SK-N-MC (cell line): ENCODE results near the gene TFDP2.
"Not testable (repeated sequence)": the region's sequence is repeated elsewhere in the genome, so short reads cannot be mapped to it uniquely, and the experiment has no call there.

Experiments used
- DNase-seq: peaks from one replicate; pipeline ENCODE4 v3.0.0-alpha.2; 2011; ENCODE audit warnings: low read depth, low spot score
- H3K27ac ChIP-seq: fragments of 200-600 bp; sonication (generic); 2 replicates; pipeline ENCODE4 v1.5.1; 2016; ENCODE audit warnings: mixed run types
- H3K36me3 ChIP-seq: fragments of 200-600 bp; sonication (generic); 2 replicates; pipeline ENCODE4 v1.6.1; 2017; ENCODE audit warnings: antibody characterized with exemption, low read length, mixed read lengths; ENCODE audit not compliant: insufficient read depth
- H3K4me3 ChIP-seq: fragments of 200-600 bp; sonication (generic); 2 replicates; pipeline ENCODE4 v1.5.1; 2016
- H3K9ac ChIP-seq: fragments of 200-600 bp; sonication (generic); 2 replicates; pipeline ENCODE4 v1.8.0; 2017; ENCODE audit warnings: mixed run types, mixed read lengths; ENCODE audit not compliant: insufficient read length
- H3K9me3 ChIP-seq: fragments of 200-600 bp; sonication (generic); 2 replicates; pipeline ENCODE4 v1.6.1; 2017; ENCODE audit warnings: low read depth, mild to moderate bottlenecking, antibody characterized with exemption, low read length, moderate library complexity, mixed read lengths
- EZH2 ChIP-seq: fragments of 200-600 bp; sonication (generic); IDR thresholded peaks from one replicate; pipeline ENCODE4 v1.6.1; 2017; ENCODE audit warnings: antibody characterized with exemption
- FOXP2 ChIP-seq: optimal IDR thresholded peaks from 2 replicates; pipeline ENCODE3; 2011; ENCODE audit warnings: mild to moderate bottlenecking, moderate library complexity; ENCODE audit not compliant: insufficient read depth; ENCODE audit errors: extremely low read length, control extremely low read depth
- POLR2AphosphoS5 ChIP-seq: IDR thresholded peaks from 2 replicates; pipeline ENCODE4 v1.6.1; 2012; ENCODE audit warnings: mild to moderate bottlenecking, low read depth, low read length, borderline replicate concordance

The TFDP2 gene

DNA sequence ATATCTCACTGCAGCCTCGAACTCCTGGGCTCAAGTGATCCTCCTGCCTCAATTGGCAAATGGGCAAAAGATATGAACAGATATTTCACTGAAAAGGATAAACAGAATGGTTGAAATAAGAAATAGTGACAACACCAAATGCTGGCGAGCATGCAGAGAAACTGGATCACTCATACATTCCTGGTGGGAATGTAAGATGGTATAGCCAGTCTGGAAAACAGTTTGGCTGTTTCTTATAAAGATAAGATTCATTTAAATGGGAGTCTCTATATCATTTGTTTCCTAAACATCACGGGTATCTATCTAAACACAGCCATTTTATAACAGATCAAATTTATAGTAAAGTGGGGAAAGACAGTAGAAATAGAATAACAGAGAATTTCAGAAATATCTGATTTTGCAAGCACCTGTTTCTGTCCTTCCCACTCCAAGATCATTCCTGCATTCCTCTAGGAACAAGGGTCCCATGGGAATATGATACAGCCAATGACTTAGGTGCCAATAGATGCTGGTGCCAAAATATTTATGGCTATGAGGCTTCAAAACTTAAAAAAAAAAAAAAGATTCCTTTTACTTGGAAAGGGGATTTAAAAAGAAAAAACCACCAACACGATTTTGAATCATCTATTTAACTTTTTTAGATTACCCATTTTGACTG lies 9.9 kb upstream of the TFDP2 start:
- no peak for TF ChIP-seq FOXP2
- no peak for TF ChIP-seq POLR2AphosphoS5
- no peak for TF ChIP-seq EZH2
- no peaks in the 10 kb centered on the region for H3K9me3 ChIP-seq
- H3K9ac ChIP-seq = no peak overlapping the region
- no peak overlapping the region for H3K4me3 ChIP-seq
- H3K36me3 ChIP-seq = no peaks in the 10 kb centered on the region
- H3K27ac ChIP-seq = no peak overlapping the region
- DNase-seq = no peak

- TF ChIP-seq POLR2AphosphoS5 (no peak), FOXP2 (no peak), EZH2 (no peak)
- Histone ChIP-seq H3K9ac (no peak overlapping the region), H3K4me3 (no peak overlapping the region), H3K9me3 (no peaks in the 10 kb centered on the region), H3K27ac (no peak overlapping the region), H3K36me3 (no peaks in the 10 kb centered on the region)
- DNase-seq = no peak
Observed at GRCh38 chr3:142154186-142154585, 4.8 kb upstream of the TFDP2 start.

GRCh38 chr3:142152384-142152783 lies 3.0 kb upstream of the TFDP2 start:
- H3K4me3 ChIP-seq = no peak overlapping the region
- no peak overlapping the region for H3K9ac ChIP-seq
- no peak for DNase-seq
- no peaks in the 10 kb centered on the region for H3K36me3 ChIP-seq
- no peak for TF ChIP-seq EZH2
- TF ChIP-seq POLR2AphosphoS5 = no peak
- no peak for TF ChIP-seq FOXP2
- no peaks in the 10 kb centered on the region for H3K9me3 ChIP-seq
- H3K27ac ChIP-seq = no peak overlapping the region

GRCh38 chr3:142151828-142152227 lies 2.5 kb upstream of the TFDP2 start:
- Histone ChIP-seq H3K4me3 (no peak overlapping the region), H3K36me3 (no peaks in the 10 kb centered on the region), H3K9ac (no peak overlapping the region), H3K9me3 (no peaks in the 10 kb centered on the region), H3K27ac (no peak overlapping the region)
- no peak for TF ChIP-seq POLR2AphosphoS5
- TF ChIP-seq FOXP2 = no peak
- TF ChIP-seq EZH2 = no peak
- DNase-seq = no peak

GRCh38 chr3:142151240-142151639 lies 1.9 kb upstream of the TFDP2 start:
- H3K9ac ChIP-seq = no peak overlapping the region
- no peak for DNase-seq
- H3K9me3 ChIP-seq = no peaks in the 10 kb centered on the region
- no peak overlapping the region for H3K27ac ChIP-seq
- TF ChIP-seq FOXP2 (no peak), POLR2AphosphoS5 (no peak), EZH2 (no peak)
- no peaks in the 10 kb centered on the region for H3K36me3 ChIP-seq
- H3K4me3 ChIP-seq = no peak overlapping the region

GRCh38 chr3:142150271-142150670 lies 927 bp upstream of the TFDP2 start:
- no peaks in the 10 kb centered on the region for H3K36me3 ChIP-seq
- no peaks in the 10 kb centered on the region for H3K9me3 ChIP-seq
- H3K27ac ChIP-seq = no peak overlapping the region
- DNase-seq = no peak
- no peak overlapping the region for H3K4me3 ChIP-seq
- H3K9ac ChIP-seq = no peak overlapping the region
- TF ChIP-seq EZH2 (no peak), FOXP2 (no peak), POLR2AphosphoS5 (no peak)

GRCh38 chr3:142149673-142149992 lies 289 bp upstream of the TFDP2 start:
- no peak overlapping the region for H3K27ac ChIP-seq
- no peak for DNase-seq
- TF ChIP-seq EZH2 (no peak), POLR2AphosphoS5 (no peak), FOXP2 (no peak)
- H3K9ac ChIP-seq = no peak overlapping the region
- peak overlapping the region; percentile 92 for H3K4me3 ChIP-seq
- H3K9me3 ChIP-seq = no peaks in the 10 kb centered on the region
- no peaks in the 10 kb centered on the region for H3K36me3 ChIP-seq

DNA sequence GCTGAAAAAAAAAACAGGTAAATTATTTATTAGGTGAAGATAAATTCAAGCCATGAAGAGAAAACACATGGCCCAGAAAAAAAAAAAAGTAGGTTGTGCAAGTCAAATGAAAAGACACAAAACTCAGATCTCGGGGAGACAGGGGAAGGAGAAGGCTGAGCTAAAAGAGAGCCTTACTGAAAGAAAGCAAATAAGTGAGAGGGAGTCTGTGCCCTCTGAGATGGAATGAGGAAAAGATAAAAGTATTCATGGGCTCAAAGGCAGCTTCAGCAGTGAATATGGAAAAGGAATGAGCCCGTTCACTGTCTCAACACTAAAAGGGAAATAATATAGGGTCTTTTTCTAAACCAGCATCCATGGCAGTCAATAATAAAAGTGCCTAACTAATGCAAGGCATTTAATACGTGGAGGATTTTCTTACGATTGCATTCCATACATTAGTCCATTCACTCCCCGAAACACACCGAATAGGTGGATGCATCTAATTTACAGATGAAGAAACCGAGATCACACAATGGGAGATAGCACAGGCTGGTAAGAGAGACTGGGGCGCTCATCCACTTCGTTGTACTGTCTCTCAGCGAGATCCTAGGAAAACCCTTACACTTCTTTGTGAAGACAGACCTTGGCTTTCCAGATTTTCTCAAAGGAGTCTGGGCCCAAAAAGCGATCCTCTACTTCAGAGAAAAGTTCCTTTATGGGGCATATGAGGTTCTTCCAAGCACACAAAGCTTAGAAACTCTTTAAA lies 1.1 kb downstream of the TFDP2 start:
- TF ChIP-seq FOXP2 (no peak), POLR2AphosphoS5 (no peak), EZH2 (no peak)
- H3K4me3 ChIP-seq = peak overlapping the region; percentile 92
- H3K9me3 ChIP-seq = no peaks in the 10 kb centered on the region
- no peaks in the 10 kb centered on the region for H3K36me3 ChIP-seq
- H3K9ac ChIP-seq = peak overlapping the region; percentile 76
- DNase-seq = no peak
- H3K27ac ChIP-seq = no peak overlapping the region

DNA sequence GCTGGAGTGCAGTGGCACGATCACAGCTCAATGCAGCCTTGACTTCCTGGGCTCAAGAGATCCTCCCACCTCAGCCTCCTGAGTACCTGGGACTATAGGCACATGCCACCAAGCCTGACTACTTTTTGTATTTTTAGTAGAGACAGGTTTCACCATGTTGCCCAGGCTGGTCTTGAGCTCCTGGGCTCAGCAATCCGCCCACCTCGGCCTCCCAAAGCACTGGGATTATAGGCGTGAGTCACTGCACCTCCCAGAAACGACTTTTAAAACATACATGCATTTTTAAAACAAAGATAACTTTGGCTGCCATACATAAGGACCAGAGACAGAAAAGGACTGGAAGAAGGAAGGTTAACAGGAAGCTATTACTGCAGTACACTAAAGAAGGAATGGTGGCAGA lies 4.8 kb downstream of the TFDP2 start:
- not testable (repeated sequence) for H3K9me3 ChIP-seq, DNase-seq, H3K36me3 ChIP-seq, H3K9ac ChIP-seq, H3K4me3 ChIP-seq, H3K27ac ChIP-seq

DNA sequence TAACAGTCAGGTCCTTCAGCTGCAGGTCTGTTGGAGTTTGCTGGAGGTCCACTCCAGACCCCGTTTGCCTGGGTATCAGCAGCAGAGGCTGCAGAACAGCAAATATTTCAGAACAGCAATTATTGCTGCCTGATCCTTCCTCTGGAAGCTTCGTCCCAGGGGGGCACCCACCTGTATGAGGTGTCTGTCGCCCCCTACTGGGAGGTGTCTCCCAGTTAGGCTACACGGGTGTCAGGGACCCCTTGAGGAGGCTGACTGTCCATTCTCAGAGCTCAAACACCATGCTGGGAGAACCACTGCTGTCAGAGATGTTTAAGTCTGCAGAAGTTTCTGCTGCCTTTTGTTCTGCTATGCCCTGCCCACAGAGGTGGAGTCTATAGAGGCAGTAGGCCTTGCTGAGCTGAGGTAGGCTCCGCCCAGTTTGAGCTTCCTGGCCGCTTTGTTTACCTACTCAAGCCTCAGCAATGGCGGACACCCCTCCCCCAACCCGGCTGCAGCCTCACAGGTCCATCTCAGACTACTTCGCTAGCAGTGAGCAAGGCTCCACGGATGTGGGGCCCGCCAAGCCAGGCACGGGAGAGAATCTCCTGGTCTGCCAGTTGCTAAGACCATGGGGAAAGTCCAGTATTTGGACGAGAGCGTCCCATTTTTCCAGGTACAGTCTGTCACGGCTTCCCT lies 8.6 kb downstream of the TFDP2 start:
- H3K4me3 ChIP-seq, H3K9ac ChIP-seq, DNase-seq, H3K27ac ChIP-seq, H3K9me3 ChIP-seq, H3K36me3 ChIP-seq: not testable (repeated sequence)

GRCh38 chr3:142137089-142137488 lies 12.3 kb downstream of the TFDP2 start:
- H3K9ac ChIP-seq, H3K4me3 ChIP-seq, H3K36me3 ChIP-seq, DNase-seq, H3K9me3 ChIP-seq, H3K27ac ChIP-seq: not testable (repeated sequence)
